SK-N-SH treated with all-trans-retinoic acid at 6 μM for 48 hours (cell line): ENCODE measurements around the gene GPX2.

Source experiments
- CSDC2 ChIP-seq: fragments of 250-450 bp; sonication (Bioruptor Pico); IDR thresholded peaks from 2 replicates; pipeline ENCODE4 v1.5.0; 2020; ENCODE audit warnings: mild to moderate bottlenecking, moderate library complexity
- TOX ChIP-seq: fragments of 250-450 bp; sonication (Bioruptor Pico); IDR thresholded peaks from 2 replicates; pipeline ENCODE4 v1.8.0; 2021; ENCODE audit warnings: mild to moderate bottlenecking, moderate library complexity, borderline replicate concordance

- no peak for TF ChIP-seq TOX (CRISPR knock-in tag)
- no peak for TF ChIP-seq CSDC2
These were observed 16.0 kb downstream of the GPX2 start for GRCh38 chr14:64926398-64926995.
